ENCODE results near the gene CDK13.

- TF ChIP-seq GATA2 (IDR thresholded peaks at IDR 0.05; ENCODE audit: low read depth, low read length) (no peak), GATA3 (IDR thresholded peaks at IDR 0.05; ENCODE audit: low read depth, low read length) (no peak)
These were observed 148.8 kb downstream of the CDK13 start for GRCh38 chr7:40098810-40099209.
